ENCODE results near the gene FAM222A.
A peak's percentile ranks its signal among the peaks of the same experiment; 100 is the strongest.

FAM222A gene

GRCh38 chr12:109695416-109695815, 18.2 kb upstream of the FAM222A start:
- no peak overlapping the region for H3K27ac Mint-ChIP-seq
- H3K4me3 Mint-ChIP-seq = no peak overlapping the region
- peaks cover 49% of the 10 kb centered on the region for H3K4me1 Mint-ChIP-seq
- TF ChIP-seq, protein P1, sequence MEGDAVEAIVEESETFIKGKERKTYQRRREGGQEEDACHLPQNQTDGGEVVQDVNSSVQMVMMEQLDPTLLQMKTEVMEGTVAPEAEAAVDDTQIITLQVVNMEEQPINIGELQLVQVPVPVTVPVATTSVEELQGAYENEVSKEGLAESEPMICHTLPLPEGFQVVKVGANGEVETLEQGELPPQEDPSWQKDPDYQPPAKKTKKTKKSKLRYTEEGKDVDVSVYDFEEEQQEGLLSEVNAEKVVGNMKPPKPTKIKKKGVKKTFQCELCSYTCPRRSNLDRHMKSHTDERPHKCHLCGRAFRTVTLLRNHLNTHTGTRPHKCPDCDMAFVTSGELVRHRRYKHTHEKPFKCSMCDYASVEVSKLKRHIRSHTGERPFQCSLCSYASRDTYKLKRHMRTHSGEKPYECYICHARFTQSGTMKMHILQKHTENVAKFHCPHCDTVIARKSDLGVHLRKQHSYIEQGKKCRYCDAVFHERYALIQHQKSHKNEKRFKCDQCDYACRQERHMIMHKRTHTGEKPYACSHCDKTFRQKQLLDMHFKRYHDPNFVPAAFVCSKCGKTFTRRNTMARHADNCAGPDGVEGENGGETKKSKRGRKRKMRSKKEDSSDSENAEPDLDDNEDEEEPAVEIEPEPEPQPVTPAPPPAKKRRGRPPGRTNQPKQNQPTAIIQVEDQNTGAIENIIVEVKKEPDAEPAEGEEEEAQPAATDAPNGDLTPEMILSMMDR (IDR thresholded peaks at IDR 0.05) = no peak
- peak; percentile 42 for DNase-seq
- no peaks in the 10 kb centered on the region for H3K9me3 Mint-ChIP-seq
- H3K36me3 Mint-ChIP-seq (ENCODE audit: low read depth) = no peaks in the 10 kb centered on the region
- H3K27me3 Mint-ChIP-seq (ENCODE audit: low read depth, poor library complexity) = peaks cover 39% of the 10 kb centered on the region

DNA sequence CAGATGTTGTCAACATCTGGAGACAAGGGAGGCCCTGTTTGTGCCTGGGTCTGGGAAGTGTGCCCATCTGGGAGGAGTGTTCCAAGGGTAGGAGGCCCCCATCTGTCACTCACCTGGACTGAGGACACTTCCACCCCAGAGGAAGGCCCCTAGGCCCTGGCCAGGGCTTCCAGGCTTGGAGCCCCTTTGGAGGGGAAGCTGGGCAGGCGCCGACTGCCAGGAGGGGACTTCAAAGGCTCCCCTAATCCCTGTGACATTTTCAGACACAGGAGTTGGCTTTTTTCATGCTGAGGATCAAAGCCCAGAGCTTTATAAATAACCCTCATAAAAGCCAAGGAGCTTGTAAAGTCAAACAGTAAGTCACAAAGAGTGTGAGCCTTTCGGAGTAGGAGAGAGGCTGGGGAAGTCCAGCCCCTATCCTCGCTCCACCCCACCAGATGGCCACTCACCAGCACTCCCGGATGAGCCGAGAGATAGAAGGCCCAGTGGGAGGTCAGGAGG, 17.6 kb upstream of the FAM222A start:
- H3K4me1 Mint-ChIP-seq = peaks cover 54% of the 10 kb centered on the region
- peak overlapping the region; percentile 31 for H3K27ac Mint-ChIP-seq
- peaks cover 39% of the 10 kb centered on the region for H3K27me3 Mint-ChIP-seq (ENCODE audit: low read depth, poor library complexity)
- no peaks in the 10 kb centered on the region for H3K9me3 Mint-ChIP-seq
- peak; percentile 56 for DNase-seq
- H3K36me3 Mint-ChIP-seq (ENCODE audit: low read depth) = no peaks in the 10 kb centered on the region
- no peak overlapping the region for H3K4me3 Mint-ChIP-seq
- TF ChIP-seq, protein P1 (IDR thresholded peaks at IDR 0.05) = no peak

DNA sequence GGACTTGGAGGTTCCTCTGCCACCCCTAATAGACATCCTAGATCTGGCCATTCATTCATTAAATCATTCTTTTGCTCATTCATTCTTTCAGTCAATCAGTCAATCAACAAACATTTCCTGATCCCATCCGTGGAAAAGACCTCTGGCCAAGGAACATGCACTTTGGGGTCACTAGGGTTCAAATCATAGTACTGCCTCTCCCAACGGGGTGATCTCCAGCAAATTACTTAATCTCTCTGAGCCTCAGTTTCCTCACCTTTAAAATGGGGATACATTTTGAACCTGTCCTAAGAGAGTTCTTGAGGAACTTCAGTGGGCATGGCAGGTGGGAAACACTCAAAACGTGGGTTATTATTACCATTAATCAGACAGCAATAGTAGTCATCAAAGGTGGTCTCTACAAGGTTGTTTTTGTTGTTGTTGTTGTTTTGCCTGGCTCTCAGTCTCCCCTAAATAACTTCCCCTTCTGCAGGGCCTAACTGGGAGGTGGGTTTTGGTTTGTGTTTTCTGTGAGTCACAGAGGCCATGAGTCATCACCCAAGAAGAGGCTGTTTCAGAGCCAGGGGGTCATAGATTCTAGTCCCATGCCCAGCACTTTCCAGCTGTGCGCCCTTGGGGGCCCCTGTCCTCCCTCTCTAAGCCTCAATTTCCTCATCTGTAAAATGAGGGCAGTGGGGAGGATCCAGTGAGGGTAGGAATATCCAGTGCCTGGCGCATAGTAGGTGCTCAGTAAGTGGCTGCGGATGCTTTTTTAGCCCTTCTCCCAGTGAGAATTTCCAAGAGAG, 16.9 kb upstream of the FAM222A start:
- no peak overlapping the region for H3K4me3 Mint-ChIP-seq
- H3K9me3 Mint-ChIP-seq = no peaks in the 10 kb centered on the region
- DNase-seq = no peak
- peaks cover 60% of the 10 kb centered on the region for H3K4me1 Mint-ChIP-seq
- H3K36me3 Mint-ChIP-seq (ENCODE audit: low read depth) = no peaks in the 10 kb centered on the region
- peaks cover 36% of the 10 kb centered on the region for H3K27me3 Mint-ChIP-seq (ENCODE audit: low read depth, poor library complexity)
- TF ChIP-seq, protein P1 (IDR thresholded peaks at IDR 0.05) = no peak
- H3K27ac Mint-ChIP-seq = no peak overlapping the region

DNA sequence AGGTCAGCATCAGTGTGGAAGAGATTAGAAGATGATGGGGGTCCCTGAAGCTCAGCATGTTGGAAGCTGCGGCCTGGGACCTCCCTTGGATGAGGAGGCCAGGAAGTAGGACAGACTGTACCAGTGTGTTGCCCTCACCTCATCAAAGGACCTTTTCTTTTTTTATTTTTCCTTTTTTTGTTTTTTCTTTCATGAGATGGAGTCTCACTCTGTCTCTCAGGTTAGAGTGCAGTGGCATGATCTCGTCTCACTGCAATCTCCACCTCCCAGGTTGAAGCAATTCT, 16.4 kb upstream of the FAM222A start:
- Mint-ChIP-seq H3K36me3 (ENCODE audit: low read depth) (no peaks in the 10 kb centered on the region), H3K27me3 (ENCODE audit: low read depth, poor library complexity) (peaks cover 33% of the 10 kb centered on the region), H3K4me1 (peaks cover 60% of the 10 kb centered on the region), H3K9me3 (no peaks in the 10 kb centered on the region), H3K27ac (no peak overlapping the region), H3K4me3 (no peak overlapping the region)
- DNase-seq = no peak
- TF ChIP-seq, protein P1 (IDR thresholded peaks at IDR 0.05) = no peak

DNA sequence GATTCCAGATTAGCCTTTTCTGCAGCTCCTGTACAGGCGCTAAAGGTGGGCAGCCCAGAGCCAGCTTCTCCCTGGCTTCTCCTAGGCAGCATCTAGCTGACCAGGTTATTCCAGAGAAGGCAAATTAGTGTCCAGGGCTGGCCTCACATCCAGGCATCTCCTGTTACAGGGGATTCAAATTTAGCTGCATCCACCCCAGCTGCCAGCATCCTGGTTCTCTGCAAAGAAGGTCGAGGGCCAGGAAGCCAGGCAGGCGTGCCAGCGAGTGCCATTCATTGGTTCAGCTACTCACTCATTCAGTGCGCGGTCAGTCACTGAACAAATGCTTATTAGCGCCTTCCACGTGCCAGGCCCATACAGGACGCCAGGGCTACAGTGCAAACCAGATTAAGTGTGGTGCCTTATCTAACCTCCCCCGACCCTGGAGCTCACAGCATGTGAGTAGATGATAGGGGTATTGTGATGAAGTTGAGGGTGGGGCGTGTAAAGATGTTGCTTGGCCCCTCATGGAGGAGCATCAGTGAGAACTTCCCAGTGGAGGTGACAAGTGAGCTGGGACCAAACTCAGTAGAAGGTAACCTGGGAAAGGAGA, 15.7 kb upstream of the FAM222A start:
- Mint-ChIP-seq H3K27me3 (ENCODE audit: low read depth, poor library complexity) (peaks cover 26% of the 10 kb centered on the region), H3K4me3 (no peak overlapping the region), H3K4me1 (peaks cover 63% of the 10 kb centered on the region), H3K9me3 (no peaks in the 10 kb centered on the region), H3K36me3 (ENCODE audit: low read depth) (no peaks in the 10 kb centered on the region), H3K27ac (no peak overlapping the region)
- no peak for DNase-seq
- TF ChIP-seq, protein P1 (IDR thresholded peaks at IDR 0.05) = no peak

DNA sequence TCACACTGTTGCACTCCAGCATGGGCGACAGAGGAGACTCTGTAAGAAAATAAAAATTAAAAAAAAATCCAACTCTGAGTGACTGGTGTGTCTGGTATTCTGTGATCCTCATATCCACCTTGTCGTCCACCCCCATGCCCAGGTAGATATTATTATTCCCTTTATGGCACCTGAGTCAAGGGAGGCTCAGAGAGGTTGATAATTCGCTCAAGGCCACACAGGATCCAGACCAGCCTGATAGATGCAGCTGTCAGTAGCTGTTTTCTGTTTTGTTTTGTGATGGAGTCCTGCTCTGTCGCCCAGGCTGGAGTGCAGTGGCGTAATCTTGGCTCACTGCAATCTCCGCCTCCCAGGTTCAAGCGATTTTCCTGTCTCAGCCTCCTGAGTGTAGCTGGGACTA, 14.8 kb upstream of the FAM222A start:
- Mint-ChIP-seq H3K9me3 (no peaks in the 10 kb centered on the region), H3K27ac (no peak overlapping the region), H3K36me3 (ENCODE audit: low read depth) (no peaks in the 10 kb centered on the region), H3K4me3 (no peak overlapping the region), H3K4me1 (peaks cover 55% of the 10 kb centered on the region), H3K27me3 (ENCODE audit: low read depth, poor library complexity) (peaks cover 24% of the 10 kb centered on the region)
- DNase-seq = no peak
- TF ChIP-seq, protein P1 (IDR thresholded peaks at IDR 0.05) = no peak

Measured in nephron progenitor cell (in vitro differentiated cells).